HepG2 (cell line): ENCODE data around the gene SAE1. TPM values are rescaled to one million over a fixed set of nuclear protein-coding genes. Genes with fewer than 3 reads are reported as not detected.

ENCODE experiments used
- ATAC-seq: fragments of 200-7000 bp; cut with Tn5 transposase; 3 replicates; pipeline ENCODE4 v1.9.1; 2020; ENCODE audit warnings: mild to moderate bottlenecking, moderate library complexity
- BruUV-seq: library from RNA; stranded (reverse); fragments of 400-500 nt; replicated peaks from 2 replicates; lab custom pipeline; 2021; lab: Mats Ljungman, UMichigan
- CTCF ChIA-PET: fragments of 300-600 bp; formaldehyde crosslinking; extraction: SDS; loops from one replicate; lab custom pipeline; 2021; ENCODE audit warnings: low total read pairs, inconsistent platforms, low intra/inter-chr PET ratio; lab: Yijun Ruan, JAX
- POLR2A ChIA-PET: fragments of 350-600 bp; sonication (Branson Sonifier 250); formaldehyde crosslinking; loops from one replicate; lab custom pipeline; 2020; ENCODE audit warnings: antibody characterized with exemption, inconsistent platforms; lab: Yijun Ruan, JAX
- DNase-seq: peaks from one replicate; pipeline ENCODE4 v3.0.0-alpha.2; 2015; ENCODE audit warnings: low spot score
- FAIRE-seq: peaks from 3 replicates; lab custom pipeline; 2011; peaks lifted over from hg19 to GRCh38; lab: Jason Lieb, UNC
- H2AFZ ChIP-seq: one replicate; pipeline ENCODE4 v1.6.1; 2011; ENCODE audit warnings: low read length, inconsistent platforms
- H3K27ac ChIP-seq: fragments of 300-600 bp; 3 replicates; pipeline ENCODE4 v1.8.0; 2011; ENCODE audit warnings: mixed run types, mild to moderate bottlenecking, mixed read lengths, low read length, inconsistent platforms; ENCODE audit not compliant: insufficient read depth; ENCODE audit errors: extremely low read length
- H3K27me3 ChIP-seq, 2 experiments: fragments of 200-600 bp in 1 of 2; 2 replicates in 1 of 2; 3 replicates in 1 of 2; pipeline versions ENCODE4 v1.6.0 to v1.8.0; 2011; ENCODE audit warnings: low read length in 2 of 2, mild to moderate bottlenecking in 2 of 2, moderate library complexity in 2 of 2, inconsistent platforms in 1 of 2; ENCODE audit not compliant: insufficient read depth in 2 of 2, control insufficient read depth in 1 of 2
- H3K36me3 ChIP-seq, 2 experiments: fragments of 200-600 bp in 1 of 2; replicated peaks in 1 of 2; 2 replicates in 1 of 2; 3 replicates in 1 of 2; pipeline versions ENCODE4 v1.5.1 to v1.8.0; 2011; ENCODE audit warnings: low read length in 2 of 2, inconsistent platforms in 1 of 2; ENCODE audit not compliant: insufficient read depth in 2 of 2, control insufficient read depth in 1 of 2
- H3K4me1 ChIP-seq: 2 replicates; pipeline ENCODE4 v1.5.1; 2012; ENCODE audit warnings: low read length, inconsistent platforms; ENCODE audit not compliant: insufficient read depth
- H3K4me2 ChIP-seq: 2 replicates; pipeline ENCODE4 v1.6.0; 2011; ENCODE audit warnings: low read depth, low read length, inconsistent platforms
- H3K4me3 ChIP-seq, 3 experiments: fragments of 200-600 bp in 1 of 3; sonication (generic), shearing (Covaris generic) in 1 of 3; replicated peaks in 1 of 3; 2 replicates each; pipeline ENCODE4 v1.5.1; 2011 to 2016; ENCODE audit warnings: low read length in 3 of 3, inconsistent platforms in 2 of 3, low read depth in 2 of 3, mild to moderate bottlenecking in 2 of 3, control low read depth in 1 of 3, mixed read lengths in 1 of 3; ENCODE audit not compliant: insufficient read depth in 1 of 3
- H3K79me2 ChIP-seq: one replicate; pipeline ENCODE4 v1.6.1; 2011; ENCODE audit warnings: low read length, inconsistent platforms; ENCODE audit not compliant: insufficient read depth
- H3K9ac ChIP-seq: 2 replicates; pipeline ENCODE4 v1.6.0; 2011; ENCODE audit warnings: mild to moderate bottlenecking, low read depth, low read length, inconsistent platforms; ENCODE audit not compliant: insufficient read depth
- H3K9me3 ChIP-seq: 2 replicates; pipeline ENCODE4 v1.5.1; 2012; ENCODE audit warnings: mild to moderate bottlenecking, low read length
- H4K20me1 ChIP-seq: 2 replicates; pipeline ENCODE4 v1.6.0; 2011; ENCODE audit warnings: inconsistent platforms, mild to moderate bottlenecking, low read length, moderate library complexity; ENCODE audit not compliant: insufficient read depth
- FOXJ3 ChIP-seq: sonication (generic); formaldehyde crosslinking; IDR thresholded peaks from 2 replicates; pipeline ENCODE4 v1.4.0; 2020; ENCODE audit warnings: missing genetic modification reagents, mild to moderate bottlenecking, borderline replicate concordance
- HDAC2 ChIP-seq: sonication (generic); formaldehyde crosslinking; IDR thresholded peaks from 2 replicates; pipeline ENCODE4 v1.4.0; 2020; ENCODE audit warnings: missing genetic modification reagents
- MAZ ChIP-seq, 2 experiments: sonication (generic) in 1 of 2; formaldehyde crosslinking in 1 of 2; IDR thresholded peaks; 2 replicates each; pipeline versions ENCODE4 v1.5.0 to v1.6.1; 2012 to 2020; ENCODE audit warnings: low read depth in 2 of 2, mild to moderate bottlenecking in 2 of 2, borderline replicate concordance in 1 of 2, improper control_type of control experiment in 1 of 2, low read length in 1 of 2, missing genetic modification reagents in 1 of 2, moderate library complexity in 1 of 2
- MIXL1 ChIP-seq: IDR thresholded peaks from 2 replicates; pipeline ENCODE4 v1.6.1; 2016
- NFATC3 ChIP-seq: sonication (generic); formaldehyde crosslinking; IDR thresholded peaks from 2 replicates; pipeline ENCODE4 v1.5.1; 2020; ENCODE audit warnings: mild to moderate bottlenecking, missing genetic modification reagents
- RAD21 ChIP-seq: fragments of 450-650 bp; formaldehyde crosslinking; IDR thresholded peaks from 2 replicates; pipeline ENCODE4 v1.5.0; 2020; ENCODE audit warnings: mild to moderate bottlenecking
- U2AF2 ChIP-seq: fragments of 200-400 bp; formaldehyde crosslinking; IDR thresholded peaks from 2 replicates; pipeline ENCODE4 v1.6.1; 2017; ENCODE audit warnings: low read depth, mild to moderate bottlenecking, low read length
- ZNF143 ChIP-seq: sonication (generic); formaldehyde crosslinking; IDR thresholded peaks from 2 replicates; pipeline ENCODE4 v1.4.0; 2020; ENCODE audit warnings: missing genetic modification reagents
- ZNF569 ChIP-seq: sonication (generic); formaldehyde crosslinking; IDR thresholded peaks from 2 replicates; pipeline ENCODE4 v1.5.0; 2020; ENCODE audit warnings: mild to moderate bottlenecking, missing genetic modification reagents, moderate library complexity, borderline replicate concordance
- ZNF713 ChIP-seq: sonication (generic); formaldehyde crosslinking; IDR thresholded peaks from 2 replicates; pipeline ENCODE4 v1.4.0; 2020; ENCODE audit warnings: mild to moderate bottlenecking, missing genetic modification reagents
- ZNF879 ChIP-seq: sonication (generic); formaldehyde crosslinking; IDR thresholded peaks from 2 replicates; pipeline ENCODE4 v1.8.1; 2023; ENCODE audit warnings: missing genetic modification reagents
- WGBS: methylation state at CpG from one replicate; pipeline ENCODE4 v1.1.6; 2017; ENCODE audit warnings: low lambda C conversion rate; 5-methylcytosine and 5-hydroxymethylcytosine counted together
- in situ Hi-C: cut with HindIII; loops from 2 replicates; pipeline ENCODE4 v1.10.0; 2017; ENCODE audit warnings: low pct_unique_long_range_greater_than_20kb; ENCODE audit not compliant: extremely low pct_ligation_motif_present
- intact Hi-C: fragments of 100-400 bp; cut with micrococcal nuclease; formaldehyde crosslinking; loops from one replicate; pipeline ENCODE4 v1.10.0; 2022; ENCODE audit not compliant: unreplicated experiment
- polyA plus RNA-seq, 8 experiments: library from polyadenylated mRNA; depleted of rRNA in 3 of 8; stranded (reverse) in 7 of 8; unstranded in 1 of 8; fragments of >200 nt; fragmentation: Illumina TruSeq in 4 of 8; extraction: Trizol in 4 of 8; gene quantifications; 2 replicates each; pipeline versions ENCODE4 v1.2.1 to v1.2.3, GENCODE V29; 2011 to 2016; ENCODE audit warnings: low read depth in 4 of 8, missing spikeins in 1 of 8, mixed read lengths in 1 of 8; ENCODE audit not compliant: insufficient read depth in 1 of 8
- total RNA-seq, 5 experiments: library from RNA; depleted of rRNA; stranded (reverse); fragments of >200 nt; fragmentation: Illumina TruSeq; extraction: Trizol; gene quantifications; 2 replicates each; pipeline ENCODE4 v1.2.3, GENCODE V29; 2016; ENCODE audit warnings: low read depth in 1 of 5
- TF ChIP-seq, protein P1 (sequence below): sonication (generic); formaldehyde crosslinking; IDR thresholded peaks from 2 replicates; pipeline ENCODE4 v1.4.0; 2020; ENCODE audit warnings: mild to moderate bottlenecking, missing genetic modification reagents
- TF ChIP-seq, protein P2 (sequence below): sonication (generic); formaldehyde crosslinking; IDR thresholded peaks from 2 replicates; pipeline ENCODE4 v1.5.0; 2020; ENCODE audit warnings: mild to moderate bottlenecking, missing genetic modification reagents, moderate library complexity
- TF ChIP-seq, protein P3 (sequence below): sonication (generic); formaldehyde crosslinking; IDR thresholded peaks from 2 replicates; pipeline ENCODE4 v1.4.0; 2020; ENCODE audit warnings: missing genetic modification reagents, borderline replicate concordance
- TF ChIP-seq, protein P4 (sequence below): sonication (generic); formaldehyde crosslinking; IDR thresholded peaks from 2 replicates; pipeline ENCODE4 v1.8.0; 2022; ENCODE audit warnings: mild to moderate bottlenecking, missing genetic modification reagents

The SAE1 gene
- total and polyA plus RNA-seq, 2 of the 13 experiments (the other 11 are each of a cell fraction or from before 2014, with no cell fraction given), result 87.6 to 197 TPM

DNA sequence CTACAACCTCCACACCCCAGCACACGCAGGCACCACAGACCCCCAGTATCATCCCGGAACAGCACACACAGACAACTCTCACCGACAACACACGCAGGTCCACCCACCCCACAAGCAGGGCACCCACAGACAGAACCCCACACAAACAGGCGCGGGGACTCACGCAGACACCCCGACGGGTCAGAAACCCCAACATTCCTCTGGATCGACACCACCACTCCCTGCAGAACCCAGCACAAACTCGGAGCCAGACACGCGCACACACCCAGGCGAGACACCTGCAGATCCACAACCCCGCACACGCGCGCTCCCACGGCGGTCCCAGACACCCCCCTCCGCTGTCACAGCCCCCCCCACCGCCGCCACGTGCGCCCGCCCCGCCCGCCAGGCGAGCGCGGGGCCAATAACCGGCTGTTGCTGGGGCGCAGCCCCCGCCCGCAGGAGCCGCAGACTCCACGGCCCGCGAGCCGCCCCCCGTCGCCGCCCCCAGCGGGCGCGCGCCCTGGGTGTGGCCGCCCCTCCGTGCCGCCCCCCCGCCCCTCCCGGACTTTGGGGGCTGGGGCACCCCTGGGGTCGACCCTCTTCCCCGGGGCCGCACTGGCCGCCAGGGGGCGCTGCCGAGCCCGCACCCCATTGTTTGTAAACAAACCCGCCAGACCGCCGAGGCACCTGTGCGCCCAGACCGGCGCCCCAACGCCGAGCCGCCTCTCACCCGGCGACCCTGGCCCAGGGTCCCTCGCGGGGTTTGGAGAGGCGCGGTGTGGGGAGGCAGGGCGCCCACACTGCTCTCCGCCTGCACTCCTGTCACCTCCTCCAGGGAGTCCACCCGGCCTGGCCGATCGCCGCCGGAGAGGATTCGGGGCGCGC lies 99.7 kb downstream of the SAE1 start:
- no peak overlapping the region for H2AFZ ChIP-seq
- DNase-seq, result peak; percentile 32
- peak overlapping the region; percentile 94 to 100 (median 95) for H3K4me3 ChIP-seq
- no TSS peak for BruUV-seq
- peak overlapping the region; percentile 93 for H3K27ac ChIP-seq
- H3K27me3 ChIP-seq, result peaks cover 0 to 4% of the 10 kb centered on the region in 2 experiments; a peak in 1 of 5 replicates
- intact Hi-C loops (no loop called here), in situ Hi-C loops (no loop called here)
- no peak for FAIRE-seq
- peaks cover 20% of the 10 kb centered on the region for H4K20me1 ChIP-seq
- ChIA-PET CTCF (interaction anchor here (2.5 kb wide), 1 partner anchor 14 kb away, joined by 13 read pairs; no protein-coding TSS in a partner anchor), POLR2A (no interaction called here)
- H3K79me2 ChIP-seq, result peaks cover 21% of the 10 kb centered on the region
- H3K36me3 ChIP-seq, result peaks cover 0 to 1% of the 10 kb centered on the region in 2 experiments; a peak in 2 of 5 replicates
- ATAC-seq, result no peak
- no peaks in the 10 kb centered on the region for H3K9me3 ChIP-seq
- peaks cover 40% of the 10 kb centered on the region for H3K4me1 ChIP-seq
- H3K9ac ChIP-seq, result peak overlapping the region; percentile 99
- H3K4me2 ChIP-seq, result peak overlapping the region; percentile 94
- 0% methylated on average over 7 of the region's 84 CpGs for WGBS
- TF ChIP-seq MIXL1 (CRISPR knock-in tag) (no peak), U2AF2 (no peak), ZNF143 (CRISPR knock-in tag) (no peak), FOXJ3 (CRISPR knock-in tag) (no peak), HDAC2 (CRISPR knock-in tag) (0 out of 2 replicates have a peak, but pooled peaks have one; percentile 1), RAD21 (peak; percentile 57), ZNF713 (CRISPR knock-in tag) (no peak), NFATC3 (CRISPR knock-in tag) (no peak), MAZ (IDR thresholded peaks at IDR 0.05; ENCODE audit: borderline replicate concordance, low read depth, low read length) (no peak), MAZ (CRISPR knock-in tag; IDR thresholded peaks at IDR 0.05; ENCODE audit: low read depth) (peak; percentile 35; the same call in 1 of the 2 replicates), ZNF879 (CRISPR knock-in tag) (0 out of 2 replicates have a peak, but pooled peaks have one; percentile 0), ZNF569 (no peak)
- TF ChIP-seq, protein P1, sequence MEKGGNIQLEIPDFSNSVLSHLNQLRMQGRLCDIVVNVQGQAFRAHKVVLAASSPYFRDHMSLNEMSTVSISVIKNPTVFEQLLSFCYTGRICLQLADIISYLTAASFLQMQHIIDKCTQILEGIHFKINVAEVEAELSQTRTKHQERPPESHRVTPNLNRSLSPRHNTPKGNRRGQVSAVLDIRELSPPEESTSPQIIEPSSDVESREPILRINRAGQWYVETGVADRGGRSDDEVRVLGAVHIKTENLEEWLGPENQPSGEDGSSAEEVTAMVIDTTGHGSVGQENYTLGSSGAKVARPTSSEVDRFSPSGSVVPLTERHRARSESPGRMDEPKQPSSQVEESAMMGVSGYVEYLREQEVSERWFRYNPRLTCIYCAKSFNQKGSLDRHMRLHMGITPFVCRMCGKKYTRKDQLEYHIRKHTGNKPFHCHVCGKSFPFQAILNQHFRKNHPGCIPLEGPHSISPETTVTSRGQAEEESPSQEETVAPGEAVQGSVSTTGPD, result no peak
- TF ChIP-seq, protein P2, sequence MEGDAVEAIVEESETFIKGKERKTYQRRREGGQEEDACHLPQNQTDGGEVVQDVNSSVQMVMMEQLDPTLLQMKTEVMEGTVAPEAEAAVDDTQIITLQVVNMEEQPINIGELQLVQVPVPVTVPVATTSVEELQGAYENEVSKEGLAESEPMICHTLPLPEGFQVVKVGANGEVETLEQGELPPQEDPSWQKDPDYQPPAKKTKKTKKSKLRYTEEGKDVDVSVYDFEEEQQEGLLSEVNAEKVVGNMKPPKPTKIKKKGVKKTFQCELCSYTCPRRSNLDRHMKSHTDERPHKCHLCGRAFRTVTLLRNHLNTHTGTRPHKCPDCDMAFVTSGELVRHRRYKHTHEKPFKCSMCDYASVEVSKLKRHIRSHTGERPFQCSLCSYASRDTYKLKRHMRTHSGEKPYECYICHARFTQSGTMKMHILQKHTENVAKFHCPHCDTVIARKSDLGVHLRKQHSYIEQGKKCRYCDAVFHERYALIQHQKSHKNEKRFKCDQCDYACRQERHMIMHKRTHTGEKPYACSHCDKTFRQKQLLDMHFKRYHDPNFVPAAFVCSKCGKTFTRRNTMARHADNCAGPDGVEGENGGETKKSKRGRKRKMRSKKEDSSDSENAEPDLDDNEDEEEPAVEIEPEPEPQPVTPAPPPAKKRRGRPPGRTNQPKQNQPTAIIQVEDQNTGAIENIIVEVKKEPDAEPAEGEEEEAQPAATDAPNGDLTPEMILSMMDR (CRISPR knock-in tag), result peak; percentile 76
- TF ChIP-seq, protein P3, sequence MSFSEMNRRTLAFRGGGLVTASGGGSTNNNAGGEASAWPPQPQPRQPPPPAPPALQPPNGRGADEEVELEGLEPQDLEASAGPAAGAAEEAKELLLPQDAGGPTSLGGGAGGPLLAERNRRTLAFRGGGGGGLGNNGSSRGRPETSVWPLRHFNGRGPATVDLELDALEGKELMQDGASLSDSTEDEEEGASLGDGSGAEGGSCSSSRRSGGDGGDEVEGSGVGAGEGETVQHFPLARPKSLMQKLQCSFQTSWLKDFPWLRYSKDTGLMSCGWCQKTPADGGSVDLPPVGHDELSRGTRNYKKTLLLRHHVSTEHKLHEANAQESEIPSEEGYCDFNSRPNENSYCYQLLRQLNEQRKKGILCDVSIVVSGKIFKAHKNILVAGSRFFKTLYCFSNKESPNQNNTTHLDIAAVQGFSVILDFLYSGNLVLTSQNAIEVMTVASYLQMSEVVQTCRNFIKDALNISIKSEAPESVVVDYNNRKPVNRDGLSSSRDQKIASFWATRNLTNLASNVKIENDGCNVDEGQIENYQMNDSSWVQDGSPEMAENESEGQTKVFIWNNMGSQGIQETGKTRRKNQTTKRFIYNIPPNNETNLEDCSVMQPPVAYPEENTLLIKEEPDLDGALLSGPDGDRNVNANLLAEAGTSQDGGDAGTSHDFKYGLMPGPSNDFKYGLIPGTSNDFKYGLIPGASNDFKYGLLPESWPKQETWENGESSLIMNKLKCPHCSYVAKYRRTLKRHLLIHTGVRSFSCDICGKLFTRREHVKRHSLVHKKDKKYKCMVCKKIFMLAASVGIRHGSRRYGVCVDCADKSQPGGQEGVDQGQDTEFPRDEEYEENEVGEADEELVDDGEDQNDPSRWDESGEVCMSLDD (CRISPR knock-in tag), result peak; percentile 98
- TF ChIP-seq, protein P4, sequence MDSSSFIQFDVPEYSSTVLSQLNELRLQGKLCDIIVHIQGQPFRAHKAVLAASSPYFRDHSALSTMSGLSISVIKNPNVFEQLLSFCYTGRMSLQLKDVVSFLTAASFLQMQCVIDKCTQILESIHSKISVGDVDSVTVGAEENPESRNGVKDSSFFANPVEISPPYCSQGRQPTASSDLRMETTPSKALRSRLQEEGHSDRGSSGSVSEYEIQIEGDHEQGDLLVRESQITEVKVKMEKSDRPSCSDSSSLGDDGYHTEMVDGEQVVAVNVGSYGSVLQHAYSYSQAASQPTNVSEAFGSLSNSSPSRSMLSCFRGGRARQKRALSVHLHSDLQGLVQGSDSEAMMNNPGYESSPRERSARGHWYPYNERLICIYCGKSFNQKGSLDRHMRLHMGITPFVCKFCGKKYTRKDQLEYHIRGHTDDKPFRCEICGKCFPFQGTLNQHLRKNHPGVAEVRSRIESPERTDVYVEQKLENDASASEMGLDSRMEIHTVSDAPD, result no peak
